Esophagus squamous epithelium (tissue), 4 donors: ENCODE results near the gene PBX4.

Experiments
- POLR2A ChIP-seq, 4 donors: fragments of 450-650 bp; IDR thresholded peaks; one replicate each; pipeline ENCODE4 v1.6.1; 2017; ENCODE audit warnings: antibody characterized with exemption in 4 of 4, mild to moderate bottlenecking in 4 of 4, moderate library complexity in 3 of 4
- TF ChIP-seq, protein P1 (sequence below), 6 experiments: fragments of 450-650 bp in 4 of 6; fragments of 200-600 bp in 2 of 6; sonication (generic) in 2 of 6; IDR thresholded peaks; one replicate each; pipeline ENCODE4 v1.5.1; 2016 to 2019; ENCODE audit warnings: antibody characterized with exemption in 6 of 6, mild to moderate bottlenecking in 4 of 6, moderate library complexity in 4 of 6

DNA sequence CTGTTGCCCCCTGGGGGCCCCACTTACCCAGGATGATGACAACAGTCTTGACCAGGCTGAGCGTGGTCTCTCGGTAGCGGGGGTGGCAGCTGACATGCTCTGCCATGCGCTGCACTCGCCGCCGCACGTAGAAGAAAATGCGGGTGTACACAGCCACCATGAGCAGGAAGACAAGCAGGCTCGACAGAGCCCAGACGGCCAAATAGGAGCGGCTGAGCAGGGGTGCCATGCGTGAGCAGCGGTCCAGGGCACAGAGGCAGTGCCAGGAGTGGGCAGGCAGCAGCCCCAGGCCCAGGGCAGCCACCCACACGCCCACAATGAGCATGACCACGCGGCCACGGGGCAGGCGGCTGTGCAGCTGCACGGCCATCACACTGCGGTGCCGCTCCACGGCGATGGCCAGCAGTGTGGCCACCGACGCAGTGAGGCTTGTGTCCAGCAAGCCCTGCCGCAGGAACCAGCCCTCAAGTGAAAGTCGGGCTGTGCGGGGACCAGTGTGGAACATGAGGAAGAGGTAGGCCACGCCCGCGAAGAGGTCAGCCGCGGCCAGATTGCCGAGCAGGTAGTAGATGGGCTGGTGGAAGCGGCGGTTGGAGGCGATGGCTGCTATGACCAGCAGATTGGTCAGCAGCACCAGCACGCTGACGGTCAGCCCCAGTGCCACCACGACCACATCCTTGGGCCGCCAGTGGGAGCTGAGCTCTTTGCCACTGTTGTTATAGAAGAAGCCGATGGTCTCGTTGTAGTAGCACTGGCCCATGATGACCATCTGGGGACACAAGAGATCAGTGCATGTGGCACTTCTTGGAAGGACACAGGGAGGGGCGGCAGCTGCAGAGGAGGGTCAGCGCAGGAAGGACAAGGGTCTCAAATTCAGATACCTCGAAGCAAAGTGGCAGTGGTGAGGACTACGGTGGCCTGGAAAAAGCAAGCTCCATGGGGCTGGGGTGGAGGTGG is 8.3 kb upstream of the PBX4 start:
- TF ChIP-seq POLR2A (IDR thresholded peaks at IDR 0.05): no peak
- TF ChIP-seq, protein P1, sequence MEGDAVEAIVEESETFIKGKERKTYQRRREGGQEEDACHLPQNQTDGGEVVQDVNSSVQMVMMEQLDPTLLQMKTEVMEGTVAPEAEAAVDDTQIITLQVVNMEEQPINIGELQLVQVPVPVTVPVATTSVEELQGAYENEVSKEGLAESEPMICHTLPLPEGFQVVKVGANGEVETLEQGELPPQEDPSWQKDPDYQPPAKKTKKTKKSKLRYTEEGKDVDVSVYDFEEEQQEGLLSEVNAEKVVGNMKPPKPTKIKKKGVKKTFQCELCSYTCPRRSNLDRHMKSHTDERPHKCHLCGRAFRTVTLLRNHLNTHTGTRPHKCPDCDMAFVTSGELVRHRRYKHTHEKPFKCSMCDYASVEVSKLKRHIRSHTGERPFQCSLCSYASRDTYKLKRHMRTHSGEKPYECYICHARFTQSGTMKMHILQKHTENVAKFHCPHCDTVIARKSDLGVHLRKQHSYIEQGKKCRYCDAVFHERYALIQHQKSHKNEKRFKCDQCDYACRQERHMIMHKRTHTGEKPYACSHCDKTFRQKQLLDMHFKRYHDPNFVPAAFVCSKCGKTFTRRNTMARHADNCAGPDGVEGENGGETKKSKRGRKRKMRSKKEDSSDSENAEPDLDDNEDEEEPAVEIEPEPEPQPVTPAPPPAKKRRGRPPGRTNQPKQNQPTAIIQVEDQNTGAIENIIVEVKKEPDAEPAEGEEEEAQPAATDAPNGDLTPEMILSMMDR (IDR thresholded peaks at IDR 0.05): no peak
